ENCODE results near the gene CACNG4.

Gene CACNG4

DNA sequence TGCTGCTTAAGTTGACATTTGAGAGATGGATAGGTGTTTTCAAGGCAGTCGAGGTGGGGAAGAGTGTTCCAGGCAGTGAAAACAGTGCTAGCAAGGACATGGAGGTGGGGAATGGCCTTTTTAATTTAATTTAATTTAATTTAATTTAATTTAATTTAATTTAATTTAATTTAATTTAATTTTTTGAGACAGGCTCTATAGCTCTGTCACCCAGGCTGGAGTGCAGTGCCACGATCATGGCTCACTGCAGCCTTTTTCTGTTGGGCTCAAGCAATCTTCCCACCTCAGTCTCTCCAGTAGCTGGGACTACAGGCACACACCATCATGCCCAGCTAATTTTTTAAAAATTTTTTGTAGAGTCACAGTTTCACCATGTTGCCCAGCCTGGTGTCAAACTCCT lies 32.2 kb upstream of the CACNG4 start:
- no peak for DNase-seq (ENCODE audit: low read depth, low spot score)
- ChIA-PET CTCF (no interaction called here), POLR2A (no interaction called here)
- H3K4me3 ChIP-seq (ENCODE audit: low read depth, low read length) = no peak overlapping the region
- TF ChIP-seq, protein P1, sequence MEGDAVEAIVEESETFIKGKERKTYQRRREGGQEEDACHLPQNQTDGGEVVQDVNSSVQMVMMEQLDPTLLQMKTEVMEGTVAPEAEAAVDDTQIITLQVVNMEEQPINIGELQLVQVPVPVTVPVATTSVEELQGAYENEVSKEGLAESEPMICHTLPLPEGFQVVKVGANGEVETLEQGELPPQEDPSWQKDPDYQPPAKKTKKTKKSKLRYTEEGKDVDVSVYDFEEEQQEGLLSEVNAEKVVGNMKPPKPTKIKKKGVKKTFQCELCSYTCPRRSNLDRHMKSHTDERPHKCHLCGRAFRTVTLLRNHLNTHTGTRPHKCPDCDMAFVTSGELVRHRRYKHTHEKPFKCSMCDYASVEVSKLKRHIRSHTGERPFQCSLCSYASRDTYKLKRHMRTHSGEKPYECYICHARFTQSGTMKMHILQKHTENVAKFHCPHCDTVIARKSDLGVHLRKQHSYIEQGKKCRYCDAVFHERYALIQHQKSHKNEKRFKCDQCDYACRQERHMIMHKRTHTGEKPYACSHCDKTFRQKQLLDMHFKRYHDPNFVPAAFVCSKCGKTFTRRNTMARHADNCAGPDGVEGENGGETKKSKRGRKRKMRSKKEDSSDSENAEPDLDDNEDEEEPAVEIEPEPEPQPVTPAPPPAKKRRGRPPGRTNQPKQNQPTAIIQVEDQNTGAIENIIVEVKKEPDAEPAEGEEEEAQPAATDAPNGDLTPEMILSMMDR (IDR thresholded peaks at IDR 0.05; ENCODE audit: insufficient read depth, low read length, missing control alignments) = no peak

DNA sequence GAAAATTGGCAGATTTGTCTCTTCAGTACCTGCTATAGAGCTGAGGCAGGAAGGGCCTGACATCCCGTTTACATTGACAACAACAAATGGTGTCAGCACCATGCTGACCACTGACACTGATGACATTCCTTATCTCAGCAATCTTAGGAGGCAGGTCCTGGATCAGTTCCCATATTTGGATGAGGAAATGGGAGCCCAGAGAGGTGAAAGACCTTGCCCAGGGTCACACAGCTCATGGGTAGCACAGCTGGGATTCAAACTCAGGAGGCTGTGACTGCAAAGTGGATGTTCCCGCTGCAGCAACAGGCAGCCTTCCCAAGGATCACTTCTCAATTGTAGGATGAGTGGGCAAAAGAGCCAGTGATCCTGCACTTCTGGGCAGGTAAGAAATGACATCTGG lies 30.5 kb upstream of the CACNG4 start:
- CTCF ChIA-PET = no interaction called here
- TF ChIP-seq, protein P1 (IDR thresholded peaks at IDR 0.05; ENCODE audit: insufficient read depth, low read length, missing control alignments) = no peak
- DNase-seq (ENCODE audit: low read depth, low spot score) = no peak
- POLR2A ChIA-PET = no interaction called here
- H3K4me3 ChIP-seq (ENCODE audit: low read depth, low read length) = no peak overlapping the region

DNA sequence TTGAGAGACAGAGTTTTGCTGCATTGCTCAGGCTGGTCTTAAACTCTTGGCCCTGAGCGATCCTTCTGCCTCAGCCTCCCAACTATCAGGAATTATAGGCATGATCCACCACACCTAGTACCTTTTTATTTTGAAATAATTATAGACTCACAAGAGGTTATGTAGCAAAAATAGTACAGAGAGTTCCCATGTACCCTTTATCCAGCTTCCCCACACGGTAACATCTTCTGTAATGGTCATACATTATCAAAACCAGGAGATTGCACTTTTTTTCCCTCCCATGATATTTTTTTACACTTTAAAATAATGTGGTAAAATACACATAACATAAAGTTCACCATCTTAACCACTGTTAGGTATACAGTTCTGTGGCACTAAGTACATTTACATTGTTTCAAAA lies 28.8 kb upstream of the CACNG4 start:
- TF ChIP-seq, protein P1 (IDR thresholded peaks at IDR 0.05; ENCODE audit: insufficient read depth, low read length, missing control alignments) = no peak
- ChIA-PET POLR2A (no interaction called here), CTCF (interaction anchor here (0.7 kb wide), 1 partner anchor 225 kb away, joined by 3 read pairs; no protein-coding TSS in a partner anchor)
- H3K4me3 ChIP-seq (ENCODE audit: low read depth, low read length) = no peak overlapping the region
- DNase-seq (ENCODE audit: low read depth, low spot score) = no peak

DNA sequence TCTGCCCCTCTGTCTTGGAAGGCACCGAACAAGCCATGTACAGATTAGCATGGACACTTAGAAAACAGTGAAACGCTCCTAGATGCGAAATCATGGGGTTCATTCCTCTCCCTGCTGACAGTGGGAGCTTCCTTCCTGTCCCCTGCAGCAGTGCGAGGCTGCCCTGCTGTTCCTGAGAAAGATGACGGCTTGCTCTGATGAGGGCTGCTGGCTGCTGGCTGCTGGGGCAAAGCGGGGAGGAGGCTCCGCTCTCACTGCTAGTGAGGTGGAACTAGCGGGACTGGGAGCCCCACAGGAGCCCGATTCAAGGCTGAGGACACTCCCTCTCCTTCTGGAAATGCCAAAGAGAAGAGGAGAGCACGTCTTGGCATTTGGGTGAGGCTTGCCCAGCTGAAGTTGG lies 25.9 kb upstream of the CACNG4 start:
- CTCF ChIA-PET = no interaction called here
- TF ChIP-seq, protein P1 (IDR thresholded peaks at IDR 0.05; ENCODE audit: insufficient read depth, low read length, missing control alignments) = no peak
- no peak for DNase-seq (ENCODE audit: low read depth, low spot score)
- POLR2A ChIA-PET = no interaction called here
- no peak overlapping the region for H3K4me3 ChIP-seq (ENCODE audit: low read depth, low read length)

DNA sequence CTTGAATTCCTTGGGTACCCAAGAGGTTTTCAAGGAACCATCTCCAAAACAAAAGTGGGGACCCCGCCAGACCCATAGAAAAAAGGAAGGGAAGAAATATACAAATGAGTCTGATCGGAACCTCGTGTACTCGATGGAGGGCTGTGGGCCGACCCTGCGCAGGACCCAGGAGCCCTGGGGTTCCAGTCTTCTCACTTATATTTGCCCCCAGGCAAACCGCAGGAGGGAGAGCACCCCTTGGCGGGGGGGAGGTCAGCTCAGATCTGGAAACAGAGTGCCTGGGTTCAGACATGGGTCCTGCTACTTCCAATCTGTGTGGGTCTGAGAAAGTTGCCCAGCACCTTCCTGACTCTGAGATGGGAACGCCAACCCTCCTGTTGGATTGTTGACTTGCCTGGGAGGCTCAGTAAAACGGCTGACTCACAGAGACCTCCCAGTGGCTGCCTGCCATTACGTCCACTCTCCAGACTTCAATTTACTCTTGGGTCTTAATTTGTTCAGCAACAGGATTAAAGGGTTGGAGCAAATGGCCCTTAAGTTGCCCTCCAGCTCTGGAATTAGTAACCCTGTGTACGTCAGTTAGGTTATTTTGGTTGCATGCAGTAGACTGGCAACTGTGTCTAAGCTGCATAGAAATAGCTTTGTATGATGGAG lies 24.9 kb upstream of the CACNG4 start:
- ChIA-PET POLR2A (no interaction called here), CTCF (no interaction called here)
- TF ChIP-seq, protein P1 (IDR thresholded peaks at IDR 0.05; ENCODE audit: insufficient read depth, low read length, missing control alignments) = no peak
- no peak overlapping the region for H3K4me3 ChIP-seq (ENCODE audit: low read depth, low read length)
- DNase-seq (ENCODE audit: low read depth, low spot score) = no peak

DNA sequence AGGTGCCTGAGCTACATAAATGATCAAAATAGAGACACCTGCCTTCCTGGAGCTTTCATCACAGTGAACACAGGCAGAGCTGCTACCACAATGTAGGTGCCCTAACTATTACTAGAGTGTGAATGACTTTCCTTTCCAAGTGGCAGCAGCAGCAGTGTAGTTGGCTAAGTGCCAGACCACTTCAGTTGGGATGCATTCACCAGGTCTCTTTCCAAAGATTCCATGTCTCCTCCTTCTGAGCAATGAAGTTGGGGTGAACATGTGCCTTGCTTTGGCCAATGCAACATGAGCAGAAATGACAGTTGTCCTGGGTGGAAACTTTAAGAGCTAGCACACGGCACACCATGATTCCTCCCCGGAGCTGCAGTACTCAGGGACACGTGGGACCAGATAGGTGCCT lies 23.3 kb upstream of the CACNG4 start:
- TF ChIP-seq, protein P1 (IDR thresholded peaks at IDR 0.05; ENCODE audit: insufficient read depth, low read length, missing control alignments) = no peak
- DNase-seq (ENCODE audit: low read depth, low spot score) = no peak
- POLR2A ChIA-PET = no interaction called here
- CTCF ChIA-PET = interaction anchor here (1.1 kb wide), 1 partner anchor 433 kb away, joined by 3 read pairs; no protein-coding TSS in a partner anchor
- H3K4me3 ChIP-seq (ENCODE audit: low read depth, low read length) = no peak overlapping the region
